WTC11 (cell line): ENCODE results near the gene PZP. TPM values are rescaled to one million over a fixed set of nuclear protein-coding genes. Genes with fewer than 3 reads are reported as not detected.

Experiments
- ATAC-seq: fragments of 200-7000 bp; cut with Tn5 transposase; 2 replicates; pipeline ENCODE4 v1.10.0; 2021; ENCODE audit warnings: mild to moderate bottlenecking, moderate library complexity
- CTCF ChIA-PET: fragments of 300-600 bp; sonication (Branson Sonifier 250); formaldehyde crosslinking; loops from one replicate; lab custom pipeline; 2021; ENCODE audit warnings: antibody characterized with exemption; lab: Charles Lee
- POLR2A ChIA-PET: fragments of 350-600 bp; sonication (Branson Sonifier 250); formaldehyde crosslinking; loops from one replicate; lab custom pipeline; 2021; ENCODE audit warnings: antibody characterized with exemption; lab: Charles Lee
- DNase-seq: peaks from one replicate; pipeline ENCODE4 v3.0.0; 2021; ENCODE audit warnings: low spot score
- H3K27ac Mint-ChIP-seq: 2 replicates; pipeline ENCODE4 v1.8.0; 2021; ENCODE audit warnings: mixed read lengths
- H3K27me3 Mint-ChIP-seq: 2 replicates; pipeline ENCODE4 v1.8.0; 2021; ENCODE audit warnings: low read depth, mild to moderate bottlenecking, moderate library complexity, mixed read lengths
- H3K36me3 Mint-ChIP-seq: 2 replicates; pipeline ENCODE4 v1.8.0; 2021; ENCODE audit warnings: mixed read lengths
- H3K4me1 Mint-ChIP-seq: 2 replicates; pipeline ENCODE4 v1.8.0; 2022; ENCODE audit warnings: mixed read lengths
- H3K4me3 Mint-ChIP-seq: 2 replicates; pipeline ENCODE4 v1.8.0; 2021; ENCODE audit warnings: mild to moderate bottlenecking, moderate library complexity, mixed read lengths
- H3K9me3 Mint-ChIP-seq: 2 replicates; pipeline ENCODE4 v1.8.0; 2021; ENCODE audit warnings: mixed read lengths
- AFF4 ChIP-seq: sonication (generic); formaldehyde crosslinking; IDR thresholded peaks from 2 replicates; pipeline ENCODE4 v1.8.1; 2023; ENCODE audit warnings: mild to moderate bottlenecking, missing genetic modification reagents, borderline replicate concordance
- AR ChIP-seq: fragments of 250-450 bp; sonication (Bioruptor Pico); IDR thresholded peaks from 2 replicates; pipeline ENCODE4 v1.9.0; 2021; ENCODE audit warnings: mild to moderate bottlenecking
- HMGXB4 ChIP-seq: sonication (generic); formaldehyde crosslinking; IDR thresholded peaks from 2 replicates; pipeline ENCODE4 v1.8.1; 2023; ENCODE audit warnings: mild to moderate bottlenecking, moderate library complexity, missing genetic modification reagents
- MYBL2 ChIP-seq: sonication (generic); formaldehyde crosslinking; IDR thresholded peaks from 2 replicates; pipeline ENCODE4 v1.8.1; 2023; ENCODE audit warnings: mild to moderate bottlenecking, moderate library complexity, missing genetic modification reagents
- PRDM15 ChIP-seq: sonication (generic); formaldehyde crosslinking; IDR thresholded peaks from 2 replicates; pipeline ENCODE4 v1.8.0; 2022; ENCODE audit warnings: missing genetic modification reagents
- SMAD3 ChIP-seq: sonication (generic); formaldehyde crosslinking; IDR thresholded peaks from 2 replicates; pipeline ENCODE4 v1.8.0; 2022; ENCODE audit warnings: missing genetic modification reagents, mild to moderate bottlenecking, borderline replicate concordance
- SMAD4 ChIP-seq: sonication (generic); formaldehyde crosslinking; IDR thresholded peaks from 2 replicates; pipeline ENCODE4 v1.8.0; 2022; ENCODE audit warnings: mild to moderate bottlenecking, missing genetic modification reagents
- STAT6 ChIP-seq: sonication (generic); formaldehyde crosslinking; conservative IDR thresholded peaks from 2 replicates; pipeline ENCODE4 v1.8.1; 2023; ENCODE audit warnings: mild to moderate bottlenecking, low read depth, missing genetic modification reagents, moderate library complexity
- ZBTB21 ChIP-seq: sonication (generic); formaldehyde crosslinking; IDR thresholded peaks from 2 replicates; pipeline ENCODE4 v1.8.1; 2023; ENCODE audit warnings: mild to moderate bottlenecking, missing genetic modification reagents, borderline replicate concordance
- ZNF423 ChIP-seq: fragments of 250-450 bp; sonication (Bioruptor Pico); IDR thresholded peaks from 2 replicates; pipeline ENCODE4 v2.1.2; 2022; ENCODE audit warnings: mild to moderate bottlenecking, moderate library complexity
- total RNA-seq: library from RNA; stranded (reverse); gene quantifications from 3 replicates; pipeline ENCODE4 v1.2.3, GENCODE V29; 2021
- TF ChIP-seq, protein P1 (sequence below): sonication (generic); formaldehyde crosslinking; IDR thresholded peaks from 2 replicates; pipeline ENCODE4 v1.8.1; 2022; ENCODE audit warnings: low read depth, missing genetic modification reagents, borderline replicate concordance
- TF ChIP-seq, protein P2 (sequence below): sonication (generic); formaldehyde crosslinking; IDR thresholded peaks from 2 replicates; pipeline ENCODE4 v1.8.1; 2023; ENCODE audit warnings: mild to moderate bottlenecking, missing genetic modification reagents

The PZP gene
- total RNA-seq, 1 experiment from 2014 or later, result 0.15 TPM

DNA sequence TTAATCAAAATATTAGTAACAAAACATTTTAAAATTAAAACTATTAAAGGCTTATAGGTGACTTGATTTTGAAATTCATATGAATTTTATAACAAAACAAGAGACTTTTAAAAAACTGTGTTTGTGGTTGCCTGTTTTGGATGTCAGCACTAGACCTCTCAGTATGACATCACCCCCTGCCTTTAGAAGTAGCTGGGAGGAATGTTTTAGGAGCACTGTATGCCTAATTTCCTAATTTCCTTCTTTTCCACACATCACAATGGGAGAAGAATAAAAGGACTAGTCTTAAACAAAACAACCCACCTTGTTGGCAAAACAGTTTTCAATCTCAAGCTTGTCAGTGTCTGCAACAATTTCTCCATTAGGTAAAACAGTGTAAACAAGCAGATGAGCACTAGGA, 48.1 kb upstream of the PZP start (continued):
- no peak for TF ChIP-seq AFF4
- no peak for TF ChIP-seq SMAD3

GRCh38 chr12:9255837-9256236, 47.6 kb upstream of the PZP start:
- Mint-ChIP-seq H3K27ac (no peak overlapping the region), H3K4me3 (no peak overlapping the region), H3K4me1 (peaks cover 23% of the 10 kb centered on the region), H3K9me3 (peaks cover 18% of the 10 kb centered on the region), H3K27me3 (no peaks in the 10 kb centered on the region; the same call in 1 of the 2 replicates), H3K36me3 (no peaks in the 10 kb centered on the region)
- TF ChIP-seq AR (CRISPR knock-in tag) (no peak), SMAD4 (CRISPR knock-in tag) (no peak)
- TF ChIP-seq, protein P1, sequence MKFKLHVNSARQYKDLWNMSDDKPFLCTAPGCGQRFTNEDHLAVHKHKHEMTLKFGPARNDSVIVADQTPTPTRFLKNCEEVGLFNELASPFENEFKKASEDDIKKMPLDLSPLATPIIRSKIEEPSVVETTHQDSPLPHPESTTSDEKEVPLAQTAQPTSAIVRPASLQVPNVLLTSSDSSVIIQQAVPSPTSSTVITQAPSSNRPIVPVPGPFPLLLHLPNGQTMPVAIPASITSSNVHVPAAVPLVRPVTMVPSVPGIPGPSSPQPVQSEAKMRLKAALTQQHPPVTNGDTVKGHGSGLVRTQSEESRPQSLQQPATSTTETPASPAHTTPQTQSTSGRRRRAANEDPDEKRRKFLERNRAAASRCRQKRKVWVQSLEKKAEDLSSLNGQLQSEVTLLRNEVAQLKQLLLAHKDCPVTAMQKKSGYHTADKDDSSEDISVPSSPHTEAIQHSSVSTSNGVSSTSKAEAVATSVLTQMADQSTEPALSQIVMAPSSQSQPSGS (CRISPR knock-in tag), result no peak
- POLR2A ChIA-PET, result no interaction called here
- DNase-seq (no peak), ATAC-seq (no peak)
- CTCF ChIA-PET, result no interaction called here

GRCh38 chr12:9253464-9253863, 45.3 kb upstream of the PZP start:
- ATAC-seq (peak; percentile 64; the same call in 1 of the 2 replicates), DNase-seq (no peak)
- TF ChIP-seq ZBTB21 (CRISPR knock-in tag) (no peak), SMAD3 (no peak), PRDM15 (CRISPR knock-in tag) (no peak), STAT6 (CRISPR knock-in tag) (no peak), MYBL2 (no peak), SMAD4 (CRISPR knock-in tag) (no peak), HMGXB4 (CRISPR knock-in tag) (no peak), ZNF423 (CRISPR knock-in tag) (no peak)
- TF ChIP-seq, protein P2, sequence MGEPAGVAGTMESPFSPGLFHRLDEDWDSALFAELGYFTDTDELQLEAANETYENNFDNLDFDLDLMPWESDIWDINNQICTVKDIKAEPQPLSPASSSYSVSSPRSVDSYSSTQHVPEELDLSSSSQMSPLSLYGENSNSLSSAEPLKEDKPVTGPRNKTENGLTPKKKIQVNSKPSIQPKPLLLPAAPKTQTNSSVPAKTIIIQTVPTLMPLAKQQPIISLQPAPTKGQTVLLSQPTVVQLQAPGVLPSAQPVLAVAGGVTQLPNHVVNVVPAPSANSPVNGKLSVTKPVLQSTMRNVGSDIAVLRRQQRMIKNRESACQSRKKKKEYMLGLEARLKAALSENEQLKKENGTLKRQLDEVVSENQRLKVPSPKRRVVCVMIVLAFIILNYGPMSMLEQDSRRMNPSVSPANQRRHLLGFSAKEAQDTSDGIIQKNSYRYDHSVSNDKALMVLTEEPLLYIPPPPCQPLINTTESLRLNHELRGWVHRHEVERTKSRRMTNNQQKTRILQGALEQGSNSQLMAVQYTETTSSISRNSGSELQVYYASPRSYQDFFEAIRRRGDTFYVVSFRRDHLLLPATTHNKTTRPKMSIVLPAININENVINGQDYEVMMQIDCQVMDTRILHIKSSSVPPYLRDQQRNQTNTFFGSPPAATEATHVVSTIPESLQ (CRISPR knock-in tag), result no peak

More at GRCh38 chr12:9253464-9253863, 45.3 kb upstream of the PZP start:
- H3K4me1 Mint-ChIP-seq, result peaks cover 23% of the 10 kb centered on the region
- peaks cover 6% of the 10 kb centered on the region; the same call in 1 of the 2 replicates for H3K9me3 Mint-ChIP-seq
- ChIA-PET POLR2A (no interaction called here), CTCF (no interaction called here)
- no peak overlapping the region for H3K4me3 Mint-ChIP-seq
- no peak overlapping the region for H3K27ac Mint-ChIP-seq
- no peaks in the 10 kb centered on the region for H3K36me3 Mint-ChIP-seq
- no peaks in the 10 kb centered on the region; the same call in 1 of the 2 replicates for H3K27me3 Mint-ChIP-seq
